ENCODE results near the gene ZNF799. TPM values are rescaled to one million over a fixed set of nuclear protein-coding genes. Genes with fewer than 3 reads are reported as not detected.
"Not testable (repeated sequence)": the region's sequence is repeated elsewhere in the genome, so short reads cannot be mapped to it uniquely, and the experiment has no call there.

The ZNF799 gene
- total RNA-seq, 1 experiment from 2014 or later, result 3.6 TPM

GRCh38 chr19:12399901-12400632, 1.0 kb downstream of the ZNF799 start:
- H3K4me1 ChIP-seq (ENCODE audit: control insufficient read depth in 1 of 2, insufficient read depth in 2 of 2, low read length in 2 of 2); H3K27me3 ChIP-seq (ENCODE audit: insufficient read depth, low read length); RAD21 ChIA-PET (ENCODE audit: low non-redundant PET in 1 of 2, low total read pairs in 2 of 2, uncharacterized antibody in 2 of 2, unreplicated experiment in 2 of 2); POLR2A ChIA-PET; H3K79me2 ChIP-seq (ENCODE audit: insufficient read depth, low read length); H2AFZ ChIP-seq (ENCODE audit: low read depth, low read length, poor library complexity, severe bottlenecking); H3K9me3 ChIP-seq (ENCODE audit: control insufficient read depth in 1 of 2, insufficient read depth in 1 of 2, low read depth in 1 of 2, low read length in 2 of 2); H4K20me1 ChIP-seq (ENCODE audit: insufficient read depth); H3K36me3 ChIP-seq (ENCODE audit: control insufficient read depth in 1 of 2, insufficient read depth in 2 of 2, low read length in 2 of 2); H3K9me2 ChIP-seq (ENCODE audit: insufficient read depth); CTCF ChIA-PET: not testable (repeated sequence)
- BruUV-seq (replicated peaks), result TSS peak; percentile 42
- peak overlapping the region; percentile 72 to 82 for H3K4me3 ChIP-seq (replicated peaks in 1 of 2; ENCODE audit: low read depth in 1 of 2, low read length in 2 of 2)
- DNase-seq (ENCODE audit: low read depth, low spot score), result peak; percentile 16
- ATAC-seq, result peak; percentile 43
- H3K4me2 ChIP-seq (ENCODE audit: low read length), result peak overlapping the region; percentile 88
- peak overlapping the region; percentile 76 for H3K27ac ChIP-seq (ENCODE audit: low read depth, low read length)
- peak overlapping the region; percentile 78 for H3K9ac ChIP-seq (ENCODE audit: low read length)
- intact Hi-C loops (cut with micrococcal nuclease), result loop anchor here (2.0 to 5.0 kb wide), 4 partner anchors 42 to 661 kb away; partner anchors contain the start of genes ZNF44, ZNF443, ZNF490 and ZNF791

- H3K36me3 ChIP-seq (ENCODE audit: control insufficient read depth in 1 of 2, insufficient read depth in 2 of 2, low read length in 2 of 2), result peaks cover 0 to 17% of the 10 kb centered on the region in 2 experiments; a peak in 3 of 4 replicates
- RAD21 ChIA-PET (ENCODE audit: low non-redundant PET in 1 of 2, low total read pairs in 2 of 2, uncharacterized antibody in 2 of 2, unreplicated experiment in 2 of 2), result not testable (repeated sequence)
Observed at GRCh38 chr19:12391148-12391547, 9.9 kb downstream of the ZNF799 start.

GRCh38 chr19:12386365-12386764, 14.7 kb downstream of the ZNF799 start:
- H3K27ac ChIP-seq (ENCODE audit: low read depth, low read length); ATAC-seq; DNase-seq (ENCODE audit: low read depth, low spot score); intact Hi-C loops (cut with micrococcal nuclease); H4K20me1 ChIP-seq (ENCODE audit: insufficient read depth); BruUV-seq (replicated peaks); H3K27me3 ChIP-seq (ENCODE audit: insufficient read depth, low read length); H3K4me3 ChIP-seq (replicated peaks in 1 of 2; ENCODE audit: low read depth in 1 of 2, low read length in 2 of 2); RAD21 ChIA-PET (ENCODE audit: low non-redundant PET in 1 of 2, low total read pairs in 2 of 2, uncharacterized antibody in 2 of 2, unreplicated experiment in 2 of 2); H3K4me2 ChIP-seq (ENCODE audit: low read length); H3K9me3 ChIP-seq (ENCODE audit: control insufficient read depth in 1 of 2, insufficient read depth in 1 of 2, low read depth in 1 of 2, low read length in 2 of 2); H2AFZ ChIP-seq (ENCODE audit: low read depth, low read length, poor library complexity, severe bottlenecking); H3K36me3 ChIP-seq (ENCODE audit: control insufficient read depth in 1 of 2, insufficient read depth in 2 of 2, low read length in 2 of 2); H3K9ac ChIP-seq (ENCODE audit: low read length); POLR2A ChIA-PET; CTCF ChIA-PET; H3K9me2 ChIP-seq (ENCODE audit: insufficient read depth); H3K79me2 ChIP-seq (ENCODE audit: insufficient read depth, low read length); H3K4me1 ChIP-seq (ENCODE audit: control insufficient read depth in 1 of 2, insufficient read depth in 2 of 2, low read length in 2 of 2): not testable (repeated sequence)

More at GRCh38 chr19:12391148-12391547, 9.9 kb downstream of the ZNF799 start:
- H3K9me2 ChIP-seq (ENCODE audit: insufficient read depth); H3K79me2 ChIP-seq (ENCODE audit: insufficient read depth, low read length); H2AFZ ChIP-seq (ENCODE audit: low read depth, low read length, poor library complexity, severe bottlenecking); H3K9ac ChIP-seq (ENCODE audit: low read length); BruUV-seq (replicated peaks); H3K27ac ChIP-seq (ENCODE audit: low read depth, low read length); H4K20me1 ChIP-seq (ENCODE audit: insufficient read depth); H3K4me1 ChIP-seq (ENCODE audit: control insufficient read depth in 1 of 2, insufficient read depth in 2 of 2, low read length in 2 of 2); H3K27me3 ChIP-seq (ENCODE audit: insufficient read depth, low read length); intact Hi-C loops (cut with micrococcal nuclease); DNase-seq (ENCODE audit: low read depth, low spot score); ATAC-seq; H3K4me2 ChIP-seq (ENCODE audit: low read length); POLR2A ChIA-PET; H3K4me3 ChIP-seq (replicated peaks in 1 of 2; ENCODE audit: low read depth in 1 of 2, low read length in 2 of 2); H3K9me3 ChIP-seq (ENCODE audit: control insufficient read depth in 1 of 2, insufficient read depth in 1 of 2, low read depth in 1 of 2, low read length in 2 of 2); CTCF ChIA-PET: not testable (repeated sequence)

Data from HCT116 (cell line).